ENCODE results near the gene NIN. TPM values are rescaled to one million over a fixed set of nuclear protein-coding genes. Genes with fewer than 3 reads are reported as not detected.
"Not testable (repeated sequence)": the region's sequence is repeated elsewhere in the genome, so short reads cannot be mapped to it uniquely, and the experiment has no call there.

The NIN gene
- total RNA-seq, 3 donors from 2014 or later, result 20.5 to 36.3 (median 27.9) TPM

GRCh38 chr14:50816395-50817047, 14.4 kb downstream of the NIN start:
- intact Hi-C loops (cut with DNase I, micrococcal nuclease), result no loop called here
- no peak for ATAC-seq

GRCh38 chr14:50815526-50815925, 15.4 kb downstream of the NIN start:
- H3K4me3 ChIP-seq; H3K36me3 ChIP-seq (ENCODE audit: low read depth); H3K4me1 ChIP-seq (ENCODE audit: low read depth); ATAC-seq; DNase-seq; H3K9me3 ChIP-seq; intact Hi-C loops (cut with DNase I, micrococcal nuclease): not testable (repeated sequence)

More at GRCh38 chr14:50816395-50817047, 14.4 kb downstream of the NIN start:
- no peaks in the 10 kb centered on the region for H3K9me3 ChIP-seq
- no peaks in the 10 kb centered on the region for H3K36me3 ChIP-seq (ENCODE audit: low read depth)
- DNase-seq, result no peak
- TF ChIP-seq CTCF (IDR thresholded peaks at IDR 0.05), result no peak
- no peaks in the 10 kb centered on the region for H3K4me1 ChIP-seq (ENCODE audit: low read depth)
- H3K4me3 ChIP-seq, result no peak overlapping the region

GRCh38 chr14:50815058-50815457, 15.9 kb downstream of the NIN start:
- H3K9me3 ChIP-seq; ATAC-seq; DNase-seq; H3K4me1 ChIP-seq (ENCODE audit: low read depth); H3K36me3 ChIP-seq (ENCODE audit: low read depth); intact Hi-C loops (cut with DNase I, micrococcal nuclease); H3K4me3 ChIP-seq: not testable (repeated sequence)

- TF ChIP-seq CTCF (IDR thresholded peaks at IDR 0.05), result no peak
- ATAC-seq (no peak), DNase-seq (no peak)
- Histone ChIP-seq H3K36me3 (ENCODE audit: low read depth) (no peaks in the 10 kb centered on the region), H3K4me3 (no peak overlapping the region), H3K9me3 (no peaks in the 10 kb centered on the region), H3K4me1 (ENCODE audit: low read depth) (no peaks in the 10 kb centered on the region)
- intact Hi-C loops (cut with DNase I, micrococcal nuclease), result no loop called here
Observed at GRCh38 chr14:50814161-50814560, 16.8 kb downstream of the NIN start.

GRCh38 chr14:50813544-50813863, 17.5 kb downstream of the NIN start:
- Histone ChIP-seq H3K4me1 (ENCODE audit: low read depth) (no peaks in the 10 kb centered on the region), H3K4me3 (no peak overlapping the region), H3K9me3 (no peaks in the 10 kb centered on the region), H3K36me3 (ENCODE audit: low read depth) (no peaks in the 10 kb centered on the region)
- DNase-seq (no peak), ATAC-seq (peak; percentile 61)
- intact Hi-C loops (cut with DNase I, micrococcal nuclease), result no loop called here
- no peak for TF ChIP-seq CTCF (IDR thresholded peaks at IDR 0.05)

GRCh38 chr14:50812856-50813543, 18.0 kb downstream of the NIN start:
- H3K4me1 ChIP-seq (ENCODE audit: low read depth), result no peaks in the 10 kb centered on the region
- no peaks in the 10 kb centered on the region for H3K36me3 ChIP-seq (ENCODE audit: low read depth)
- intact Hi-C loops (cut with DNase I, micrococcal nuclease), result no loop called here
- no peak overlapping the region for H3K4me3 ChIP-seq
- H3K9me3 ChIP-seq, result no peaks in the 10 kb centered on the region
- DNase-seq (no peak), ATAC-seq (no peak)
- TF ChIP-seq CTCF (IDR thresholded peaks at IDR 0.05), result no peak
